IPS-18a (cell line): ENCODE data around the gene SH3BP4.

Source experiments
- H3K27ac ChIP-seq: one replicate; pipeline ENCODE4 v1.5.1; 2013; ENCODE audit warnings: low read length
- H3K27me3 ChIP-seq: one replicate; pipeline ENCODE4 v1.6.1; 2013; ENCODE audit warnings: mild to moderate bottlenecking, low read length; ENCODE audit not compliant: control insufficient read depth, insufficient read depth
- H3K36me3 ChIP-seq: one replicate; pipeline ENCODE4 v1.6.1; 2013; ENCODE audit warnings: low read depth, low read length; ENCODE audit not compliant: control insufficient read depth
- H3K4me1 ChIP-seq: one replicate; pipeline ENCODE4 v1.6.1; 2013; ENCODE audit warnings: low read depth, low read length; ENCODE audit not compliant: control insufficient read depth
- H3K4me3 ChIP-seq: one replicate; pipeline ENCODE4 v1.5.1; 2013; ENCODE audit warnings: low read length
- H3K9ac ChIP-seq: one replicate; pipeline ENCODE4 v1.6.1; 2013; ENCODE audit warnings: mild to moderate bottlenecking, low read length, moderate library complexity
- H3K9me3 ChIP-seq: one replicate; pipeline ENCODE4 v1.6.1; 2013; ENCODE audit warnings: low read depth, low read length; ENCODE audit not compliant: control insufficient read depth

Gene SH3BP4

GRCh38 chr2:234951664-234952269 is at the start of gene SH3BP4:
Gene SH3BP4, plus strand, starts transcription at chr2:234952017. Its CDS starts 82,986 bp downstream, at chr2:235035003.
- Histone ChIP-seq H3K4me1 (peaks cover 33% of the 10 kb centered on the region), H3K4me3 (peak within 1 kb of the TSS; percentile 79), H3K27me3 (peaks cover 40% of the 10 kb centered on the region), H3K36me3 (no peaks in the 10 kb centered on the region), H3K27ac (no peak within 1 kb of the TSS), H3K9me3 (no peaks in the 10 kb centered on the region), H3K9ac (peak within 1 kb of the TSS; percentile 59)

GRCh38 chr2:234904785-234905184 is 47.0 kb upstream of the SH3BP4 start:
- H3K4me1 ChIP-seq: no peaks in the 10 kb centered on the region

GRCh38 chr2:234905547-234906265 is 46.1 kb upstream of the SH3BP4 start:
- H3K27me3 ChIP-seq: no peaks in the 10 kb centered on the region
- H3K9me3 ChIP-seq: no peaks in the 10 kb centered on the region
- H3K9ac ChIP-seq: no peak overlapping the region
- no peak overlapping the region for H3K27ac ChIP-seq
- H3K4me1 ChIP-seq: no peaks in the 10 kb centered on the region
- H3K4me3 ChIP-seq: no peak overlapping the region
- no peaks in the 10 kb centered on the region for H3K36me3 ChIP-seq

More at GRCh38 chr2:234904785-234905184, 47.0 kb upstream of the SH3BP4 start:
- Histone ChIP-seq H3K36me3 (no peaks in the 10 kb centered on the region), H3K9ac (no peak overlapping the region), H3K9me3 (no peaks in the 10 kb centered on the region), H3K4me3 (no peak overlapping the region), H3K27ac (no peak overlapping the region), H3K27me3 (no peaks in the 10 kb centered on the region)

GRCh38 chr2:234910186-234910679 is 41.6 kb upstream of the SH3BP4 start:
- H3K36me3 ChIP-seq: no peaks in the 10 kb centered on the region
- no peaks in the 10 kb centered on the region for H3K9me3 ChIP-seq
- H3K9ac ChIP-seq: no peak overlapping the region
- H3K4me3 ChIP-seq: no peak overlapping the region
- no peaks in the 10 kb centered on the region for H3K27me3 ChIP-seq
- H3K27ac ChIP-seq: no peak overlapping the region
- no peaks in the 10 kb centered on the region for H3K4me1 ChIP-seq

- Histone ChIP-seq H3K36me3 (no peaks in the 10 kb centered on the region), H3K27me3 (no peaks in the 10 kb centered on the region), H3K4me3 (no peak overlapping the region), H3K9ac (no peak overlapping the region), H3K9me3 (no peaks in the 10 kb centered on the region), H3K4me1 (no peaks in the 10 kb centered on the region), H3K27ac (no peak overlapping the region)
Measured at GRCh38 chr2:234911271-234911670, 40.5 kb upstream of the SH3BP4 start.

- Histone ChIP-seq H3K27me3 (no peaks in the 10 kb centered on the region), H3K27ac (no peak overlapping the region), H3K4me3 (no peak overlapping the region), H3K4me1 (peaks cover 7% of the 10 kb centered on the region), H3K9ac (no peak overlapping the region), H3K36me3 (no peaks in the 10 kb centered on the region), H3K9me3 (no peaks in the 10 kb centered on the region)
Measured at GRCh38 chr2:234912437-234912836, 39.4 kb upstream of the SH3BP4 start.

GRCh38 chr2:234913208-234913626 is 38.6 kb upstream of the SH3BP4 start:
- Histone ChIP-seq H3K4me1 (peaks cover 9% of the 10 kb centered on the region), H3K27ac (no peak overlapping the region), H3K36me3 (no peaks in the 10 kb centered on the region), H3K4me3 (no peak overlapping the region), H3K9ac (no peak overlapping the region), H3K9me3 (no peaks in the 10 kb centered on the region), H3K27me3 (no peaks in the 10 kb centered on the region)

GRCh38 chr2:234914371-234915154 is 37.3 kb upstream of the SH3BP4 start:
- peaks cover 9% of the 10 kb centered on the region for H3K4me1 ChIP-seq
- no peak overlapping the region for H3K27ac ChIP-seq
- H3K9ac ChIP-seq: no peak overlapping the region
- H3K9me3 ChIP-seq: no peaks in the 10 kb centered on the region
- H3K36me3 ChIP-seq: no peaks in the 10 kb centered on the region
- H3K4me3 ChIP-seq: no peak overlapping the region
- H3K27me3 ChIP-seq: no peaks in the 10 kb centered on the region

- Histone ChIP-seq H3K9ac (no peak overlapping the region), H3K4me1 (peaks cover 9% of the 10 kb centered on the region), H3K36me3 (no peaks in the 10 kb centered on the region), H3K27ac (no peak overlapping the region), H3K9me3 (no peaks in the 10 kb centered on the region), H3K4me3 (no peak overlapping the region), H3K27me3 (no peaks in the 10 kb centered on the region)
Measured at GRCh38 chr2:234916674-234917073, 35.1 kb upstream of the SH3BP4 start.

- peaks cover 9% of the 10 kb centered on the region for H3K4me1 ChIP-seq
- H3K9ac ChIP-seq: no peak overlapping the region
- H3K27ac ChIP-seq: no peak overlapping the region
- H3K36me3 ChIP-seq: no peaks in the 10 kb centered on the region
- no peak overlapping the region for H3K4me3 ChIP-seq
- H3K27me3 ChIP-seq: no peaks in the 10 kb centered on the region
- no peaks in the 10 kb centered on the region for H3K9me3 ChIP-seq
Measured at GRCh38 chr2:234917211-234917975, 34.4 kb upstream of the SH3BP4 start.

- Histone ChIP-seq H3K9me3 (no peaks in the 10 kb centered on the region), H3K36me3 (no peaks in the 10 kb centered on the region), H3K4me3 (no peak overlapping the region), H3K27me3 (no peaks in the 10 kb centered on the region), H3K4me1 (peaks cover 9% of the 10 kb centered on the region), H3K27ac (no peak overlapping the region), H3K9ac (no peak overlapping the region)
Measured at GRCh38 chr2:234919711-234920110, 32.1 kb upstream of the SH3BP4 start.
